Neural crest cell (in vitro differentiated cells): Measurements from ENCODE around the gene AHNAK2. TPM values are rescaled to one million over a fixed set of nuclear protein-coding genes. Genes with fewer than 3 reads are reported as not detected.

Experiments used
- DNase-seq: peaks from one replicate; pipeline ENCODE4 v3.0.0; 2021; ENCODE audit warnings: low read depth, mixed read lengths, low spot score
- H3K27ac Mint-ChIP-seq: one replicate; pipeline ENCODE4 v1.8.0; 2021; ENCODE audit warnings: mild to moderate bottlenecking, mixed read lengths; ENCODE audit not compliant: unreplicated experiment
- H3K27me3 Mint-ChIP-seq: 2 replicates; pipeline ENCODE4 v1.8.0; 2021; ENCODE audit warnings: low read depth, mild to moderate bottlenecking, mixed read lengths
- H3K36me3 Mint-ChIP-seq: 2 replicates; pipeline ENCODE4 v1.8.0; 2021; ENCODE audit warnings: low read depth, mild to moderate bottlenecking, mixed read lengths
- H3K4me1 Mint-ChIP-seq: 2 replicates; pipeline ENCODE4 v1.8.0; 2021; ENCODE audit warnings: mixed read lengths
- H3K4me3 Mint-ChIP-seq: one replicate; pipeline ENCODE4 v1.8.0; 2021; ENCODE audit warnings: mild to moderate bottlenecking, mixed read lengths
- H3K9me3 Mint-ChIP-seq: 2 replicates; pipeline ENCODE4 v1.8.0; 2021; ENCODE audit warnings: mixed read lengths
- total RNA-seq: library from RNA; stranded (reverse); gene quantifications from 2 replicates; pipeline ENCODE4 v1.2.1, GENCODE V29; 2021
- TF ChIP-seq, protein P1 (sequence below): fragments of 200-600 bp; sonication (generic); conservative IDR thresholded peaks from 2 replicates; pipeline ENCODE4 v1.5.0; 2021; ENCODE audit warnings: antibody characterized with exemption, mild to moderate bottlenecking

The AHNAK2 gene
- total RNA-seq, 1 donor from 2014 or later, result 1.4 TPM

DNA sequence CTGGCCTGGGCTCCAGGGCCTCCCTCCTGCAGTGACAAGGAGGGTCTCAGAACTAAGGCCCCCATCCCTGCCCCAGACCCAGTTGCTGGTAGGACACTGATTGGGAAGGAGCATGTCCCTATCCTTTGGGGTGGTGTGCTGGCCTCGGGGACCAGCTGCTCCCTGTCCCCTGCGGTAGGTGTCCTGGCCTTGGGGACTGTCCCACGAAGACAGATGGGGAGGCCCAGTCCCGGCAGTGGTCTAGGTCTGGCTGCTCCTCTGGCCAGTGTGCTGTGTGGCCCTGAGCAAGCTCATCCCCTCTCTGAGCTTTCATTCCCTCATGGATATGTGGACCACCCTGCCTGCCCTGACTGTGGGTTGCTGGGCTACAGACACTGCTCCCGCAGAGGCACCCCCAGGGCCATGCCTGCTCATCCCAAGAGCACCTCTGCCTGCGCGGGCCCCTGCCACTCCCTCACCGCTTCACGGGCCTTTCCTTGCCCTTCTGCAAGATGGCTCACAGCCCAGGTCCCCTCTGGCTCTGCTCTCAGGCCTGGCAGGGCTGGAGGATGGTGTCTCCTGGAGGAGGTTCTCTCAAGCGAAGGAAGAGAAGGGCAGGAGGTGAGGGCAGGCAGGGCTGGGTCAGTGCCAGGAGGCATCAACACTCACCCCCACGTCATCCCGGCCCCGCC lies 12.5 kb downstream of the AHNAK2 start:
- H3K4me3 Mint-ChIP-seq, result no peak overlapping the region
- no peaks in the 10 kb centered on the region for H3K9me3 Mint-ChIP-seq
- TF ChIP-seq, protein P1, sequence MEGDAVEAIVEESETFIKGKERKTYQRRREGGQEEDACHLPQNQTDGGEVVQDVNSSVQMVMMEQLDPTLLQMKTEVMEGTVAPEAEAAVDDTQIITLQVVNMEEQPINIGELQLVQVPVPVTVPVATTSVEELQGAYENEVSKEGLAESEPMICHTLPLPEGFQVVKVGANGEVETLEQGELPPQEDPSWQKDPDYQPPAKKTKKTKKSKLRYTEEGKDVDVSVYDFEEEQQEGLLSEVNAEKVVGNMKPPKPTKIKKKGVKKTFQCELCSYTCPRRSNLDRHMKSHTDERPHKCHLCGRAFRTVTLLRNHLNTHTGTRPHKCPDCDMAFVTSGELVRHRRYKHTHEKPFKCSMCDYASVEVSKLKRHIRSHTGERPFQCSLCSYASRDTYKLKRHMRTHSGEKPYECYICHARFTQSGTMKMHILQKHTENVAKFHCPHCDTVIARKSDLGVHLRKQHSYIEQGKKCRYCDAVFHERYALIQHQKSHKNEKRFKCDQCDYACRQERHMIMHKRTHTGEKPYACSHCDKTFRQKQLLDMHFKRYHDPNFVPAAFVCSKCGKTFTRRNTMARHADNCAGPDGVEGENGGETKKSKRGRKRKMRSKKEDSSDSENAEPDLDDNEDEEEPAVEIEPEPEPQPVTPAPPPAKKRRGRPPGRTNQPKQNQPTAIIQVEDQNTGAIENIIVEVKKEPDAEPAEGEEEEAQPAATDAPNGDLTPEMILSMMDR, result no peak
- peaks cover 8% of the 10 kb centered on the region for H3K27me3 Mint-ChIP-seq
- no peaks in the 10 kb centered on the region for H3K4me1 Mint-ChIP-seq
- no peaks in the 10 kb centered on the region for H3K36me3 Mint-ChIP-seq
- H3K27ac Mint-ChIP-seq, result no peak overlapping the region
- DNase-seq, result no peak

DNA sequence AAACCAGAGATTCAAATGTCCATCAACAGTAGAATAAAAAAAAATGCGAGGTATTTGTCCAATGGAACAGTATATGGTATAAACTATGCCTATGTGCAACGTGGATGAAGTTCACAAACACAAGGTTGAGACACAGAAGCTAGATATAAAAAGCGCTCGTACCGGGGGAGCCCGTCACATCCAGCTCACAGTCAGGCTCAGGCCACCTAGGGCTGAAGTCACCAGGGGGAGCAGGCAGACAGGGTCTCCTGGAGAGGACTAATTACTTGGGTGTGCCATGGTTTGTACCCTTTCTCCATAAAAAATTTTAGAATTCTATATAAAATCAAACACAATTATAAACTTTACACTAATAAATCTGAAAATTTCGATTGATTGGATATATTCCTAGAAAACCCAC lies 13.6 kb downstream of the AHNAK2 start:
- Mint-ChIP-seq H3K4me3 (no peak overlapping the region), H3K27me3 (peaks cover 16% of the 10 kb centered on the region), H3K4me1 (no peaks in the 10 kb centered on the region), H3K36me3 (no peaks in the 10 kb centered on the region), H3K9me3 (no peaks in the 10 kb centered on the region), H3K27ac (no peak overlapping the region)
- DNase-seq, result no peak
- TF ChIP-seq, protein P1, result no peak

DNA sequence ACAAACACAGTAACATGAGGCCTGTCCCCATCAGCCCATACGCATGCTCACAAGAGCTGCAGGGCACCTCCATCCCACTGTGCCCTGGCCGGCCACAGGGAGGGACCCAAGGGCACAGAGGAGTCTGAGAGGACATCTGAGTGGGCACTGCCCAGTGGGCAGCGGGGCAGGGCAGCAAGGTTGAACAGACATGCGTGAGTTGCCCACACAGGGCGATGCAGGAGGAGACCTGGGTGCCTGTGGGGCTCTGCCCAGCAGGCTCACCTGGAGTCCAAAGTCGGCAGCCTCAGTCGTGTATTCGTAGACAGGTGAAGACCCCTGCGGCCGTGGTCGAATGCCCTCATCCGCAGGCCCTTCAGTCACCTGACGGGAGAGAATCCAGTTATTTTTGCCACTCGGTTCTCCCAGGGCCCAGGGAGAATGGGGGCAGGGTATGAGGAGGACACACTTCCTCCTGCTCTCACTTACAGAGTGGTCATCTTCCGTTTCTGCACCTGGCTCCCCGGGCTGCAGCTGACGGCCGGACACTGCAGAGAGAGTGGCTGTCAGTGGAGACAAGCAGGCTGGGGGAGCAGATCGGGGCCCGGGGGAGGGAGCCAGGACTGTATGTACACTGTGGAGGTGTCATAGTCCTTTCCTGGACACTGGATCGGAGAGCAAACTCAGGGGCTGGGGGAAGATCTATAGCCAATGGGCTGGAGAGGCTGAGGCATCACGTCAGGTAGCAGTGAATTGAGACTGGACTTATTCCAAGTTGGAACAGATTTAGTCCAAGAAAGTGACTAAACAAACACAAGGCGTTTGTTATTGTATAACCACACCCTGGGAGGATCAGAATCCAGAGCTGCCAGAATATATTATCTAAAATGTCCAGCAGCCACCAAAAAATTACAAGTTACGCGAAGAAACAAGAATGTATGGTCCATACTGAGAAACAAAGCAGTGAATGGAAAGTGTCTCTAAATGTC lies 20.7 kb downstream of the AHNAK2 start:
- H3K27ac Mint-ChIP-seq, result no peak overlapping the region
- DNase-seq, result no peak
- TF ChIP-seq, protein P1, result no peak
- no peaks in the 10 kb centered on the region for H3K36me3 Mint-ChIP-seq
- no peaks in the 10 kb centered on the region for H3K4me1 Mint-ChIP-seq
- H3K27me3 Mint-ChIP-seq, result peaks cover 22% of the 10 kb centered on the region
- H3K9me3 Mint-ChIP-seq, result no peaks in the 10 kb centered on the region
- no peak overlapping the region for H3K4me3 Mint-ChIP-seq

DNA sequence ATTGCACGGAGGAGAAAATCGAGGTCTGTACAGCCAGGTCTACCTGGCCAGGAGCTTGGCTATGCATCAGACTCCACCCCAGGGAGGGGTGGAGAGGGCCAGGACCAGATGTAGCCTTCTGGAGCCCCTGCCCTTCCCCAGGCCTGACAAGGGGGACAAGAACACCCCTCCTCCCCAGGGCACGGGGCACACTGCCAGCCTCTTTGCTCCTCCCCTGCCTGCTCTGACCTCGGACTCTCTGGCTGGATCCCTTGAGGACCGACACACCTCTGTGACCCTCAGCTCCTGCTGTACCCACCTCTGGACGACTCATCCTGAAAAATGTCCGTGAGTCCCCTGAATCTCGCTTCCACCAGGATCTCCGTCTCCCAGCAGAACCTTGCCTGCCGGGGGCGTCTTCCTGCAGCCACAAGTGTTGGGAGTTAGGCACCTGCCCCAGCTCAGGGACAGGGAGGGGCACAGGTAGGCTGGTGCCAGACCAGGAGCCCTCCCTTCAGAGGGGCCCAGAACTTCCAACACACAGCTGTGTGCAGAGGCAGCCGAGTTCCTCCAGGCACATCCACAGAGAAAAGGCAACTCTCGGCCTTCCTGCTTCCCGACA lies 21.8 kb downstream of the AHNAK2 start:
- Mint-ChIP-seq H3K27ac (no peak overlapping the region), H3K27me3 (peaks cover 21% of the 10 kb centered on the region), H3K4me1 (no peaks in the 10 kb centered on the region), H3K4me3 (no peak overlapping the region), H3K9me3 (no peaks in the 10 kb centered on the region), H3K36me3 (no peaks in the 10 kb centered on the region)
- TF ChIP-seq, protein P1, result no peak
- DNase-seq, result no peak

DNA sequence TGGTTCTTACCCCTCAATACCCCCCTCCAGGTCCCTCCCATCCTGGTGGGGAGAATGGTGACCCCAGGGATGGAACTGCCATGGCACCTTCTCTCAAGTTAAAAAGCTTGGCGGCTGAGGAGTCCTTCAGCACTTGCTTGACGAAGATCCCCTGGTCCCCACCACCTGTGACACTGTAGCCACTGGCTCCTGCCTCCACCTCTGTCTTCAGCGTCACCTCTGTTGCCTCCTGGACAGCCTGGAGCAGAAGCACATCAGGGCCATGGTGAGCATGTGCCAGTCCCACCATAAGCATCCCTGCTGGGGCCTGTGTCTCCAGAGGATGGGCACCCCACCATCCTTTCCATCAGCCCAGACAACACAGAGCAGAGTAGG lies 22.8 kb downstream of the AHNAK2 start:
- no peaks in the 10 kb centered on the region for H3K4me1 Mint-ChIP-seq
- H3K4me3 Mint-ChIP-seq, result no peak overlapping the region
- H3K36me3 Mint-ChIP-seq, result no peaks in the 10 kb centered on the region
- H3K9me3 Mint-ChIP-seq, result no peaks in the 10 kb centered on the region
- no peak overlapping the region for H3K27ac Mint-ChIP-seq
- TF ChIP-seq, protein P1, result no peak
- H3K27me3 Mint-ChIP-seq, result peaks cover 18% of the 10 kb centered on the region
- DNase-seq, result no peak
